ENCODE measurements around the gene PRKCH. TPM values are rescaled to one million over a fixed set of nuclear protein-coding genes. Genes with fewer than 3 reads are reported as not detected.

Gene PRKCH
- total and polyA plus RNA-seq, 2 of the 13 experiments (the other 11 are each of a cell fraction or from before 2014, with no cell fraction given) = 0.48 to 1.3 TPM

- in situ Hi-C loops (cut with HindIII; ENCODE audit: extremely low pct_ligation_motif_present, low pct_unique_long_range_greater_than_20kb) = loop anchor here (5.0 to 10.0 kb wide), 2 partner anchors 382 to 669 kb away; no protein-coding TSS in a partner anchor
- POLR2A ChIA-PET = no interaction called here
- FAIRE-seq (no peak), DNase-seq (ENCODE audit: low spot score) (no peak), ATAC-seq (no peak)
- no peak overlapping the region for H3K27ac ChIP-seq (ENCODE audit: extremely low read length, insufficient read depth, low read length)
- H3K4me1 ChIP-seq (ENCODE audit: insufficient read depth, low read length) = no peaks in the 10 kb centered on the region
- WGBS (ENCODE audit: low lambda C conversion rate) = 50% methylated on average over 6 of the region's 6 CpGs
- CTCF ChIA-PET (ENCODE audit: low intra/inter-chr PET ratio, low total read pairs) = interaction anchor here (1.8 to 3.4 kb wide), 2 partner anchors 275 to 382 kb away, joined by 8 to 62 read pairs; no protein-coding TSS in a partner anchor
- intact Hi-C loops (cut with micrococcal nuclease; ENCODE audit: unreplicated experiment) = no loop called here
- H4K20me1 ChIP-seq (ENCODE audit: insufficient read depth, low read length) = no peaks in the 10 kb centered on the region
- H3K4me3 ChIP-seq (replicated peaks in 1 of 3; ENCODE audit: insufficient read depth in 1 of 3, low read depth in 2 of 3, low read length in 3 of 3) = no peak overlapping the region
- no peaks in the 10 kb centered on the region for H3K9me3 ChIP-seq (ENCODE audit: low read length)
- H3K27me3 ChIP-seq (ENCODE audit: control insufficient read depth in 1 of 2, insufficient read depth in 2 of 2, low read length in 2 of 2) = no peaks in the 10 kb centered on the region; a peak in 2 of 5 replicates
- no TSS peak for BruUV-seq (replicated peaks)
- H3K9ac ChIP-seq (ENCODE audit: insufficient read depth, low read depth, low read length) = no peak overlapping the region
- no peaks in the 10 kb centered on the region for H3K79me2 ChIP-seq (ENCODE audit: insufficient read depth, low read length)
- no peak overlapping the region for H2AFZ ChIP-seq (ENCODE audit: low read length)
- H3K36me3 ChIP-seq (replicated peaks in 1 of 2; ENCODE audit: control insufficient read depth in 1 of 2, insufficient read depth in 2 of 2, low read length in 2 of 2) = no peaks in the 10 kb centered on the region
- TF ChIP-seq CHD2 (IDR thresholded peaks at IDR 0.05; ENCODE audit: low read depth, low read length) (no peak), ZNF274 (CRISPR knock-in tag; IDR thresholded peaks at IDR 0.05) (no peak)
- no peak overlapping the region for H3K4me2 ChIP-seq (ENCODE audit: low read depth, low read length)
These were observed 134.0 kb downstream of the PRKCH start for GRCh38 chr14:61455351-61455750.

GRCh38 chr14:61456720-61457119 lies 135.3 kb downstream of the PRKCH start:
- Histone ChIP-seq H3K27me3 (ENCODE audit: control insufficient read depth in 1 of 2, insufficient read depth in 2 of 2, low read length in 2 of 2) (no peaks in the 10 kb centered on the region; a peak in 2 of 5 replicates), H3K4me3 (replicated peaks in 1 of 3; ENCODE audit: insufficient read depth in 1 of 3, low read depth in 2 of 3, low read length in 3 of 3) (no peak overlapping the region), H2AFZ (ENCODE audit: low read length) (no peak overlapping the region), H3K79me2 (ENCODE audit: insufficient read depth, low read length) (no peaks in the 10 kb centered on the region), H3K4me1 (ENCODE audit: insufficient read depth, low read length) (peaks cover 8% of the 10 kb centered on the region), H3K27ac (ENCODE audit: extremely low read length, insufficient read depth, low read length) (no peak overlapping the region), H4K20me1 (ENCODE audit: insufficient read depth, low read length) (no peaks in the 10 kb centered on the region), H3K9ac (ENCODE audit: insufficient read depth, low read depth, low read length) (no peak overlapping the region), H3K4me2 (ENCODE audit: low read depth, low read length) (no peak overlapping the region), H3K9me3 (ENCODE audit: low read length) (no peaks in the 10 kb centered on the region), H3K36me3 (replicated peaks in 1 of 2; ENCODE audit: control insufficient read depth in 1 of 2, insufficient read depth in 2 of 2, low read length in 2 of 2) (no peaks in the 10 kb centered on the region)
- ChIA-PET POLR2A (no interaction called here), CTCF (ENCODE audit: low intra/inter-chr PET ratio, low total read pairs) (interaction anchor here (0.8 to 3.4 kb wide), 5 partner anchors 160 to 670 kb away, joined by 3 to 62 read pairs (median 6); no protein-coding TSS in a partner anchor)
- 31% methylated on average over 12 of the region's 12 CpGs for WGBS (ENCODE audit: low lambda C conversion rate)
- intact Hi-C loops (cut with micrococcal nuclease; ENCODE audit: unreplicated experiment) = loop anchor here (1.0 kb wide), 2 partner anchors 381 to 671 kb away; no protein-coding TSS in a partner anchor
- no TSS peak for BruUV-seq (replicated peaks)
- peak; percentile 92 for ATAC-seq
- FAIRE-seq = peak; percentile 90
- in situ Hi-C loops (cut with HindIII; ENCODE audit: extremely low pct_ligation_motif_present, low pct_unique_long_range_greater_than_20kb) = loop anchor here (5.0 to 10.0 kb wide), 2 partner anchors 381 to 668 kb away; no protein-coding TSS in a partner anchor
- DNase-seq (ENCODE audit: low spot score) = peak; percentile 60
- TF ChIP-seq STAG1 (CRISPR knock-in tag; IDR thresholded peaks at IDR 0.05) (peak; percentile 96), ZNF614 (CRISPR knock-in tag; IDR thresholded peaks at IDR 0.05; ENCODE audit: borderline replicate concordance) (no peak), ZBTB21 (CRISPR knock-in tag; IDR thresholded peaks at IDR 0.05) (no peak), CTCF (CRISPR knock-in tag; IDR thresholded peaks at IDR 0.05) (peak; percentile 86), ZBTB1 (CRISPR knock-in tag; IDR thresholded peaks at IDR 0.05; ENCODE audit: borderline replicate concordance) (no peak), AGO2 (optimal IDR thresholded peaks at IDR 0.05; ENCODE audit: low read depth, low read length) (no peak), FOXO4 (CRISPR knock-in tag; conservative IDR thresholded peaks at IDR 0.05) (0 out of 2 replicates have a peak, but pooled peaks have one; percentile 28), ZNF841 (CRISPR knock-in tag; IDR thresholded peaks at IDR 0.05; ENCODE audit: borderline replicate concordance) (no peak), HMGXB4 (CRISPR knock-in tag; IDR thresholded peaks at IDR 0.05; ENCODE audit: borderline replicate concordance in 1 of 2, low read depth in 1 of 2) (0 out of 4 replicates have a peak, but pooled peaks of 1 of the 2 experiments have one; percentile 36), HMG20A (CRISPR knock-in tag; IDR thresholded peaks at IDR 0.05; ENCODE audit: borderline replicate concordance) (no peak), ZNF124 (CRISPR knock-in tag; IDR thresholded peaks at IDR 0.05) (no peak), THAP11 (CRISPR knock-in tag; IDR thresholded peaks at IDR 0.05) (no peak)
